Testis (tissue), 2 donors: Measurements from ENCODE around the gene GLIS1.

Experiments
- CTCF ChIP-seq, 3 experiments: fragments of 450-650 bp in 2 of 3; fragments of 200-600 bp in 1 of 3; sonication (generic) in 1 of 3; IDR thresholded peaks; one replicate each; pipeline ENCODE4 v1.5.1; 2016 to 2019; ENCODE audit warnings: antibody characterized with exemption in 3 of 3, mild to moderate bottlenecking in 2 of 3, moderate library complexity in 1 of 3
- POLR2A ChIP-seq: fragments of 450-650 bp; IDR thresholded peaks from one replicate; pipeline ENCODE4 v1.6.1; 2017; ENCODE audit warnings: antibody characterized with exemption, mild to moderate bottlenecking, moderate library complexity

DNA sequence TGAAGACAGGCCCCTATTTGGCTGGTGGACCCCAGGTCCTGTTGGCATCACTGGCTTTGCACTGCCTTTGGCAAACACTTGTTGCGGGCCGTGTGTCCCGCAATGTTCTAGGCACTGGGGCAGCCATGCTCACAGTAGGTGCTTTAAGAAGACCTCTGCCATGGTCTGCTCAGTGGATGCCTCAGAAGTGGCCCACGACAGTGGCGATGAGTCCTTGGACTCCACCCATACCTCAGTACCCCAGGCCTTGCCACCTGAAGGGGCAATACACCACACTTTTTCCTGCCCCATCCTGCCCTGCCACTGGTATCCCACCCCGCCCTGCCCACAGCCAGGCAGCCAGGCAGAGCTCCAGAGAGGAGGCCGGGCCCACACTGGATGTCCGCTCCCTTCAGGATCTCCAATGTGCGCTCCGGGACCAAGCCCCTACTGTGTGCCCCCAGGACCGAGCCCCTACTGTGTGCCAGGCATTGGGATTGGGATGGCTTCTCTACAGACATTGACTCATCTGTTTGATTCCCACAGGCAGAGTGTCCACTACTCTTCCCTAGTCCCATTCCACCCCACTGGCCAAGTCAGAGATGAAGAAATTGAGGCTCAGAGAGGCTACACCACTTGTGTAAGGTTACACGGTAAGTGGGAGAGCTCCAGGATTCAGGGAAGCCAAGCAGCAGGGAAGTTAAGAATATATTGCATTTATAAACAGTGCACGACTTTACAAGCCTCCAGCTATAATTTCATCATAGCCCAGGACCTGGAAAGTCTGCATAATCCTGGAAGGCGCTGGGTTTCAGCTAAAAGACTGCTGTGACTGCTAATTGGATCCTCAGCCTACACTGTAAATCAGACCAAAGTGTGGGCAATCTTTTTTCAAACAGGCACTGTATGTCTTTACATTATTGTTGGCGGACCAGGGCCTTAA lies 178.1 kb downstream of the GLIS1 start:
- TF ChIP-seq CTCF (IDR thresholded peaks at IDR 0.05) (no peak), POLR2A (no peak)
